HT1080 (cell line): ENCODE results near the gene DPP10. TPM values are rescaled to one million over a fixed set of nuclear protein-coding genes. Genes with fewer than 3 reads are reported as not detected.

Experiments
- DNase-seq: peaks from one replicate; pipeline ENCODE4 v3.0.0-alpha.2; 2015; ENCODE audit warnings: low read depth
- total RNA-seq: library from RNA; depleted of rRNA; stranded (reverse); fragments of >200 nt; shearing (Covaris generic); gene quantifications from 2 replicates; pipeline ENCODE4 v1.2.3, GENCODE V29; 2014

Gene DPP10
- total RNA-seq, 1 experiment from 2014 or later: not detected

DNA sequence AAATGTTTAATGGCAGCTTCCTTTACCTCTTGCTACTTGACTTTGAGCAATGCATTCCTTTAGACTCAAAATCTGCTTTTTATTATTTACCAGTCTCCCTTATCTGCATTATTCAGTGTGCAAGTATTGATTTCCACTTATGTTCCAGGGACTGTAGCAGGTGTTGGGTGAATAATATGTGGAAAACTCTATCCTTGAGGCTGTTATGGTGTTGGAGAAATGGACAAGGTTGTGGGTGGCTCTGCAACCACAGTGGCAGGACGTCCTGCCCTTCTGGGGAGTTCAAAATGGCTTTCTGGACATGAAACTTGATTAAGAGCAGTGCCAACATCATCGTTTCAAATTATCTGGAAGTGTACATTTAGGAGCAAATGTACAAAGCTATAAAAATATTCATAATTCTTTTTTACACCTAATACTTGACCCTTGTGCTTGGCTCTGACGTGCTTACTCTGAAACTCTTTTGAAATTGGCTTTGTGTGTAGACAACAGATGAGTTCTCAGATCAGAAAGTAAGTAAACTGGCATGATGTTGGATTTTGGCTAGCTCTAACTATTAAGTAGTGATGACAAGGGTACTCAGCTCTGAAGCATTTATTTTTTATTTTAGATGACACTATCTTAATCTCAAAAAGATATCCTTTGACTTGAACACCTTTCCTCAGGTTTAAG lies 766.2 kb downstream of the DPP10 start:
- no peak for DNase-seq

DNA sequence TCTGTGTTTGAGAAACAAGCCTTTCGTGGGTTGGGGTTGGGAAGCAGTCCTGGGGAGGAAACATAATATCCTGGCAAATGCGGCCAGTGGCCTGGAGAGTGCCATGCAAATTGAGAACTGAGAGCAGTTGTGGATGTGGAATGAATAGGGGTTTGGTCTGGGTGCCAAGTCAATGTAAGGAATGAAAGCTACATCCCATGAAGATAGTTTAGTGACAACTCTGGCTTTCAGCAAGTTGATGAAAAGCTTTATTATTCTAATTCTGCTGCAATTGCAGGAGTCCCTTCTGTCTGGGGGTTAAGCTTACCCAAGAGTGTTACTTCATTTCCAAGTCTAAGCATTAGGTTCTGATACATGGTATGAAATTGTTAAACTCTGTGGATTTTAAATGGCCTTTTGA lies 771.6 kb downstream of the DPP10 start:
- DNase-seq: no peak

DNA sequence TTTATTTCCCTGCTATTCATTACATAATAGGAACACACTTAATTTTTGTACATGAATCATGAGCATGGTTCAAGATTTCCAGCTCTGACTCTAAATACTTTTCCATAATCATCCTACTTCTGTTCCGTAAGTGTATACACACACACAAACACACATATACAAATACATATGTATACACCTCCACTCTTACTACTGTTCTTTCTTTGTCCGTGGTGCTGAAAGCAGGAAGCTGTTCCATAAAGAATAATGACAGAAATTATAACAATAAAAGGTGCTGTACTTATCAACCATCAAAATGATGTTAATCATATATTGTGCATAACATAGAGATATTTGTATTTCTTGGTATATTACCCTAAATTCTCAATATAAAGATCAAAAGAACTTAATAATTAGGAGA lies 776.9 kb downstream of the DPP10 start:
- no peak for DNase-seq

DNA sequence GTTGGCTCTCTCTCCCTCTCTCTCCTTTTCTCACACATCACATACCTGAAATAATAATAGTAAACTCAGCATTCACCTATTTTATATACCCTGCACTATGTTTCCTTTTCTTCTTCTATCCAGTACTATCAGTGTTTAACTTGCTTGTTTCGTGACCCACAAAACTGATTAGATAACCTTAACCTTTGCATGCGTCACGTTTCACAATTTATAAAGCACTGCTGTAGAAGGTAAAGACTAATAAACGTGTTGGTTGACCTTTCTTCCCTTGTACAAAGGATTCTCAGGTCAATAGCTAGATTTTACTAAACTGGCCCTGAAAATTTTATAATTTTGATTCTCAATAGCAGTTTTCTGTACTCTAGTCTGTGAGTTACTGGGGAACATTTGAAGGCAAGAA lies 791.7 kb downstream of the DPP10 start:
- DNase-seq: no peak

DNA sequence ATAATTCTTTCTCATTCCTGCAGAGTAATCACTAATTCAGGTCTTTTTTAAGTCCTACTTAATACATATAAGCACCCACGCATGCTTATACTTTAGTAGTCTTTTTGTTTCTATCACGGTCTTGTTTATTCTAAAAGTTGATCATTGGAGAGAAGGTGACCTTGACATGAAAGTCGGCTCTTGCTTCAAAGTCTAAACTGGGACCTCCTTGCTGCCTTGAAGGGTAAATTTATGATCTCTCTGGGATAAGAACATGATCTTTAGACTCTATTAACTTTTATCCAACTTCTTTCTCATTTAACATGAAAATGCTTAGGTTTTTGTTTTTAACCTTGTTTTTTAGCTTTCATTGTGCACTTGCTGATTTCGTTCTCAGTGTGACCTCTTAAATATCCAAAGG lies 792.3 kb downstream of the DPP10 start:
- DNase-seq: no peak

DNA sequence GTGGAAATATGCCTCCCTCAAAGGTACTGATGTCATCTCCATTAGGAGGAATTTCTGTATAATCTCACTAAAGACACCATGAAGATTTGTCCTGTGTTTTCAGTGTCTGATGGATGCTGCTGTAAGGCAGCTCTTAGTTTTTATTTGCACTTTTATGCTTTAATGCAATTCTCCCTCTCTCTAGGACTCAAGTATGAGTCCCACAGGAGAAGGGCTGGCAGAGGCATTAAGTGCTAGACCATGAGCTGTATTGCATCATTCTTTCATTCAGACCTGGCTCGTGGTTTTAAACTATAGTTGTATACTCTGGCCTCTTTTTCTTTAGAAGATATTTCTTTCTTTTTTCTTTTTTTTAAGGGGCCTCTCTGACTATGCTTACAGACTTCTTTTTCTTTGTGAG lies 805.6 kb downstream of the DPP10 start:
- no peak for DNase-seq

DNA sequence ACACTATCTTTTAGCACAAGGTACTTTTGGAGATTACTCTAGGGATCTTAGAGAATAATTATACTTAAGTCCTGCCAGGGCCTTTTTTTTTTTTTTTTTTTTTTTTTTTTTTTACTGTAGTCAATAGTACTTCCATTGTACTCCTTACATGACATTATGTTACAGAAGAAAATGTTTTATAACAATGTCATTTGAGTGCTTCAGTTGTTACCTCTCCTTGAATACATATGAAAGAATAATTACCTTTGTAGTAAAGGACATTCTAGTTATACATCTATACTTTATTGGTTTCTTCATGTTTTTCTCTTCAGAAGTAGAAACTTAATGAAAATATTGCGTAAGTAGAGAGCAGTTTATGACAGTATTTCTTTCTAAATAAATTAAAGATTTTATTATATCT lies 834.9 kb downstream of the DPP10 start:
- DNase-seq: no peak

DNA sequence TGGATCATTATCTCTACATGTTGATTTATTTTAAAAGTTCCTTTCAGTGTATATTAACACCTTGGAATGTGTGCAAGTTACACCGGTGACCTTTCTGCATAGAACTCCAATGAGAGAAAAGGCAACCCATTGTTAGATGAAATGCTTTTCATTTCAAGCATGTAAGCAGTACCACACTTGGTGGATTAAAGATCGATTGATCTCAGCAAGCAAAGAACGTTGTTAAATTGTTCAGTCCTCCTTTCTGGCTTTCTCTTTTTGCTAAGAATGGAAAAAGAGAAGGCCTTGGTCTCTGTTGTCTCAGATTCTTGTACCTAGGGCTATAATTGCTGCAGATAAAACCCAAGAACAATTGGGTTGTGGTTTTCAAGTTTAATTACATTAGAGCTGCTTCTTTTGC lies 843.0 kb downstream of the DPP10 start:
- no peak for DNase-seq

DNA sequence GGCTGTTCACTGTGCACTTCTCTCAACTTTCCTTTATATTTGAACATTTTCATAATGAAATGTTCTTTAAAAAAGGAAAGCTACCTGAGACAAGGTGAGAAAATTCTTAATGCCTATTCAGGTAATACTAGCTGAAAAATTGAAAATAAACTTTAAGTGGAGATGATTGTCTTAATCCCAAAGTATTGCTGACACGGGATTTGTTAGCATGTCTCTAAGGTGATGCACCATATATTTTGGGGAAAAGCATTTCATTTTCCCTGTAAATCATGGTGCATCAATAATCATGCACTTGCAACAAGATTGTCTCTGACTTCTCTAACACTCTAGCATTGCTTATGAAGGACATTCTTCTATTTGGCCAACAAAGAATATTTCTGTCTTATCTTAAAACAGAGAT lies 848.0 kb downstream of the DPP10 start:
- DNase-seq: no peak

DNA sequence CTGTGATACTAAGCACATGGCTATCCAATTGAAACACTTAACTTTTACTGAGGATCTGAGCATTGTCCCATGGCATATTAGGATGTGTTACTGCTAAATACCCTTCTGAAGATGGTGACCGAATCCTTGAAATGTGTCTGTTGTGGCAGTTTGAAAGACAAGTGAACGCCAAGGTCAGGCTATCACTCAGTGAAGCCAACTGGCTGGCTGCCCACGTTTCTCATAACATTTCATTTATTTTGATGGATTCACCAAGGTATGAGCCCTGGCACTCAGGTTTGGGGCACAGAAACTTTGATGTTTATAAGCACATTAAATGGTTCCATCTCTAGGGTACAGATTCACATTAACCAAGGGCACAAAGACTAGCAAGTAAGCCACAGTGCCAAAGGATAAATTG lies 850.3 kb downstream of the DPP10 start:
- DNase-seq: no peak

DNA sequence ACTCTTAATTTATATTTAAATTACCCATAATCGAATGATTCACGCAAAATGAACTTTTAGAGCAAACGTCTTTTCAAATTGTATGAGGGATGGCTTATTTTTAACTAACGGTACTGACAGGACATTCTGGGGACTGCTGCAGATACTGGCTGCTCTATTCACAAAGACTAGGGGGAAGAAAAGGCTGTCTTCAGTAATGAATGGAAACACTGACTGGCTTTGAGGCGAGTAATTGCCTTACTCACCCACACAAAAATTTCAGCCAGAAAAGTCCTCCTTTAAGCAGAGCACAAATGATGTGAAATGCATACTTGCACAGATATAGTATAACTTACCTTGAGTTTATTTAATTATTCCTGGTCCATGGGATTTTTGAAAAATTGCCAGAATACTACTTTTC lies 852.6 kb downstream of the DPP10 start:
- no peak for DNase-seq

DNA sequence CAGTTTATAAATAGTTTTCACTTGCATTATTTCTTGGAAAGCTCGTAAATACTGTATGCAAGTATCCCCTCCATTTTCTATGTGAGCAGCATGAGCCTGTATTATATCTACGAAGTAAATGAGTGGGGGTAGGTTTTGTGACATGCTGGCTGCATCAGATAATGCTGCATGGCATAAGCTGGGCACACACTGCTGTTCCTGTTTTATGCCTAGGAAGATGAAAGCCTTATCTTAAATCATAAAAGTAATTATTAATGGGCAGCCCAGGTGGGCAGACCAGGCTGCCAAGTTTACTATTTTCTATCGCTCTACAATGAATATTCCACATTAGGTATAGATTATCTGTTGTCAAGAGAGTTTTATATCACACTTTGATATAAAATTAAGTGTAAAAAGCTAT lies 854.6 kb downstream of the DPP10 start:
- no peak for DNase-seq

DNA sequence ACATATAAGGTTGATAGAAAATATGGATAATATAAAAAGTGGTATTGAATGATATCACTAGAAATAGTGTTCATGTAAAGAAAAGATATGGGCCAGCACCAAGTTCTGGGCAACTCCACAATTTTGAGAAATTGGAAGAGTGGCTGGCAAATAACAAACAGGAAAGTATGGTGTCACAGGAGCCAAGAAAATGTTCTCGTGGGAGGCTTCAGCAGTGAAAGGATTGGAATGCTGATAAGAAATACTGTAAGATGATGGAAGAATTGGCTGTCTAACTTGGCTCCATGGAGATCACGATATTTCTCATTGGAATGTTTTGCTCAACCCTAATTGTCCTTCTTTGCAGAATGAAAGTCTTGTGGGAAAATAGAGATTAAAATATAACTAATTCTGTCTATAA lies 856.8 kb downstream of the DPP10 start:
- DNase-seq: no peak

DNA sequence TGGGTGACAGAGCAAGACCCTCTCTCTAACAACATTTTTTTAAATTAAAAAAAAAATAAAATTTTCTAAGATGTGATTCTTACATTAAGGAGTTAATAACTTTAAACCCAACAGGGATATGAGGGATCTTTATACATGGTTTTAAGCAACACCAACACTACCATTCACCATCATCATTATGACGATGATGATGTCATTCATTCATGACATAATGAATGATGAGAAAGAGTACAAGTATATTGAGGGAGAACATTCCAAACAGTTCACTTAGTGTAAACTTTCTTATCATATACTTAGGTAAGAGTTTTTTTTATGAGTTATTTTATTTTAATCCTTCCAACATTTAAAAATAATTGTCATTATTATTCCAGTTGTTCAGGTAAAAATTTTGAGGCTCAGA lies 863.3 kb downstream of the DPP10 start:
- no peak for DNase-seq

DNA sequence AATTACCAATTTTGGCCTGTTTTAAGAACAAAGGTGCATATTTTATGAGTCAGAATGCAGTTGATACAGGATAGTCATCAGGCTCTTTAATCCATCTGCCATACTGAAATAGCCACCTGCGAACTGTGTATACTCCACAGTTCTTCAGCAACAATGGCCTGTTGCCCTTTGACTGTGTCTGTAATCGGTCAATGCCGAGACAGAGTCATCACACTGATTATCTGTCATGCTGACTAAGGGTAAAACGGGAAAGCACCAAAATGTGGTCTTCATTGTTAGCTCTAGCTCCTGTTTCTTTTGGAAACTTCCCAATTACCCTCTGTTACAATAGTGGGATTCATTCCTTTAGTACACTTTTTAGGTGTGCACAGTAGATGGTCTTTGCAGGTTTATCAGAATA lies 871.7 kb downstream of the DPP10 start:
- no peak for DNase-seq

DNA sequence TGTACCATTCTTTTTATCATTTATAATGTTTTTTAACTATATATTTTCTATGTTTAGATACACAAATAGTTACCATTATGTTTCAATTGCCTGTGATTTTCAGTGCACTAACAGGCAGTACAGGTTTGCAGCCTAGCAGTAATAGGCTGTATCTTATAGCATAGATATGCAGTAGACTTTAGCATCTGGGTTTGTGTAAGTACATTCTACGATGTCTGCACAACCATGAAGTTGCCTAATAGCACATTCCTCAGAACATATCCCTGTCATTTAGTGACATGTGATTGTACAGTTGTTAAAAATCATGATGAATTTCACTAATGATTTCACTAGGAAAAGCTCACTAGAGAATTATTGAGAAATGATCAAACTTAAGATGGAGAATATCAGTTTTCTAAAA lies 884.6 kb downstream of the DPP10 start:
- DNase-seq: no peak

DNA sequence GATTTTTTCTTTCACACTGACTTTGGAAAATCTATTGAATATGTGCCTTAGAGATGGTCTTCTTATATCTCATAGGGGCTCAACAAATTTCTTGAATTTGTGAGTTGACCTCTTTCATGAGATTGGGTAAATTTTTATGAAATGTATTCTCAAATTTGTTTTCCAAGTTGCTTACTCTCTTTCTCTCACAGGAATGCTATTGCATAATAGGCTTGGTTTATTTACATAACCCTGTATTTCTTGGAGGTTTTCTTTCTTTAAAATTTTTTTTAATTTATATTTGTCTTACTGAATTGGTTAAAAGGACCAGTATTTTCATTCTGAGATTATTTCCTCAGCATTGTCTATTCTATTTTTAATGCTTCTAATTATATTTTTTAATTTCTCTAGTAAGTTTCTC lies 917.1 kb downstream of the DPP10 start:
- DNase-seq: no peak

DNA sequence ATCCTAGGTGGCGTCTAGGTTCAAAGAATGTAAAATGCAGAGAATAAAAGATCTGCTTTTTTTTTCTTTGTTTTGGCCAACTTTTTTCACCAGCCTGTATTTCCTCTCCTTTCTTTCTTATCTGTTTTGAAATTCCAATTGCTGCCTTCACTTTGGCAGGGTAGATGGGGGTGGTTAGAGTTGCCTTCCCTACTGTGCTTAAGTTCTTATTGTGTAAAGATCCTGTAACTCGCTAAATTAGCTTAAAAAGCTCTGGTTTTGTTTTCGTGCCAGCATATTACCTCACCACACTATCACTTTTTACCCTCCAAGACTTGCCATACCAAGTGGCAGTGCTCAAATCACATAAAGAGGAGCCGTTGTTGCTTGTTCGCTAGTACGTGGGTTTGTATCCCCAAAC lies 921.7 kb downstream of the DPP10 start:
- DNase-seq: no peak

DNA sequence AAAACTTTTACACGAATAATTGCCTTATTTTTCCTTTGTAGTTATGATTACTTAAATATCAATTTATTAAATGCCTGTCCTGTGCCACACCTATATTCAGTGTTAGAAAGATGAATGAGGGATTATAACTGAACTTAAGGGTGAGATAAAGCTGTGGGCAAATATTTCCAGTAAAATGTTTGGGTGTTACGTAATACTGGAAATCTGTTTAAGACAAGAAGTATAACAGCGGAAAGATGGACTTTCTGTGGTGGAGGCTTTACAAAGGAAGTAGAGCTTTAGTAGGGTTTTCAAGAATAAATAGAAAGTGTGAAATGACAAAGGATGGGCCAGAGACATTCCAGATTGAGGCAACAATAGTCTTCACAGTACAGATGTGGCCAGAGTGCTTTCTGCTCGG lies 927.0 kb downstream of the DPP10 start:
- DNase-seq: no peak

DNA sequence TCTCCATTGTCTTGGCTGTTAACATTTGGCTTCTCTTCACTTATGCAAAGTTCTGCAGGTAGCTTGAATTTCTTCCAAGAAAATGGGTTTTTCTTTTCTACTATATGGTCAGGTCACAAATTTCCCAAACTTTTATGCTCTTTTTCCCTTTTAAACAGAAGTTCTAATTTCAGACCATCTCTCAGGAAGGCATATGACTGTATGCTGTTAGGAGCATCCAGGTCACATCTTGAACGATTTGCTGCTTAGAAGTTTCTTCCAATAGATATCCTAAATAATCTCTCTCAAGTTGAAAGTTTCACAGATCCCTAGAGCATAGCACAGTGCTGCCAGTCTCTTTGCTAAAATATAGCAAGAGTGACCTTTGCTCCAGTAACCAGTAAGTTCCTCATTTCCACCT lies 932.5 kb downstream of the DPP10 start:
- no peak for DNase-seq

DNA sequence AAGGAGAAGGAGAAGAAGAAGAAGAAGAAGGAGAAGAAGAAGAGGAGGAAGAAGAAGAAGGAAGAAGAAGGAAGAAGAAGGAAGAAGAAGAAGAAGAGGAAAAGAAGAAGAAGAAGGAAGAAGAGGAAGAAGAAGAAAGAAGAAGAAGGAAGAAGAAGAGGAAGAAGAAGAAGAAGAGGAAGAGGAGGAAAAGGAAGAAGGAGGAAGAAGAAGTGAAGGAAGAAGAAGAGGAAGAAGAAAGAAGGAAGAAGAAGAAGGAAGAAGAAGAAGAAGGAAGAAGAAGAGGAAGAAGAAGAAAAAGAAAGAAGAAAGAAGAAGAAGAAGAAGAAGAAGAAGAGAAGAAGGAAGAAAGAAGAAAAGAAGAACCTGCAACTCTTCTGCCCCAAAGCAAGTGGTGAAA lies 942.0 kb downstream of the DPP10 start:
- DNase-seq: no peak

DNA sequence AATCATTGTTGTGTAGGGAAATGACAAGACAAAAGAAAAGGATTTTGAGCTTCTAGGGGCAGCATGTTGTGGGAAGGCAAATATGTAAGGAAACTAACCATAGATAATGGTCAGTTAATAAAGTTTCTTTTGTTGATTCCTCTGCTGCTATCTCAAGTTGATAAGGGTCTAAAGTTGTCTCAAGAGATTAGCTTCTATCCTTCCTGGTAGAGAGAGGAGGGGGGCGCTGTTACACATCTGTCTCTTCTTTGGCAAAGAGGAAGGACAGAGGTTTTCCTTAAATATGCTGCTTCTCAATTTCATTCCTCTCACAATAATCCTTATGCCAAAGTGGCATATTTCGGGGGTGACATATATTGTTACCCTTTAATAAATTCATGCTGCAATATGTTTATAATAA lies 944.0 kb downstream of the DPP10 start:
- DNase-seq: no peak

DNA sequence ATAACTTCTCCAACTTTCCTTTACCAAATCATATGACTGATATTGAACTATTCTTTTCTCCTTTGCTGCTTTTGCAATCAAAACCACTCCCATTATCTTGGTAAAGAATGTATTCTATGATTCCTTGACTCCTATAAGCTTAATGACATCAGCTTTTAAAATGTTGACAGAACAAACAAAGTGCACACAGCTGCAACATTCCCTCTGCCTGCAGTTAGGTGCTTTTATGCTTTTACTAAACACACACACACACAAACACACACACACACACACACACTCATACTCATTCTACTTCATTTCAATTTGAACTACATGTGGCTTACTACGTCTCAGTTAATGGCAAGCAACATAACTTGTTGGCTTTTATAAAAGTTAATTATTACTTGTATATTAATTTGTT lies 946.6 kb downstream of the DPP10 start:
- no peak for DNase-seq

DNA sequence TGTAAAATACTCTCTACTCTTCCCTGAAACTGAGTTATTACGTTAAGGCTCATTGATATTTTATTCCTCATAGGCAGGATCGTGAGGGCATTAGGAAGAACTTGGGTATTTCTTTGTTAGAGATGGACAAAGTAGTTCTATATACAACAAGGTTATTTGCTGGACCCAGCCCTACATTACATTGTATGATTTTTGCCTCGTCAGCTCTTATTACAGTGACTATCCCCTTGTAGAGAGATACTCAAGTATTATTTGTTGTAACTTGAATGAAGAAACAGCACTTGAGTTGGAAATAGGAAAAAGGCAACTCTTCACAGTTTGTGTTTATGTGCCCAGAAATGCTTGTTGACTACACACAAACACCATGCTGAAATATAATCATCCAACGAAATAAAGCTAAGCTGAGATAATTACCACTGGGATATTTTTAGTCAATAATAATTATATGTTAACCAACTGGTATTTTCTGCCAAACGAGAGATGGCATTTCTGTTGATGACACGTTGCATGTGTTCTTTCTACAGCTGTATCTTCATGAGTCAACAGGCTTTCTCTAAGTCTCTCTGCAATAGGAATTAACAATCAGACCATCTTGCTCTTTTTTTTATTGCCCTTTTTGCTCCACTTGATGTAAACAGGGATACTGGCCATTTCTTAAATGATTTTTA lies 947.6 kb downstream of the DPP10 start:
- DNase-seq: no peak
